Erythroblast (primary cell): ENCODE measurements around the gene MED16.

Experiments used
- GATA1 ChIP-seq: IDR thresholded peaks from 2 replicates; pipeline ENCODE4 v1.6.1; 2011; ENCODE audit warnings: low read depth, mild to moderate bottlenecking, control low read depth, low read length, moderate library complexity
- POLR2A ChIP-seq: IDR thresholded peaks from 2 replicates; pipeline ENCODE4 v1.6.1; 2011; ENCODE audit warnings: mild to moderate bottlenecking, low read length

DNA sequence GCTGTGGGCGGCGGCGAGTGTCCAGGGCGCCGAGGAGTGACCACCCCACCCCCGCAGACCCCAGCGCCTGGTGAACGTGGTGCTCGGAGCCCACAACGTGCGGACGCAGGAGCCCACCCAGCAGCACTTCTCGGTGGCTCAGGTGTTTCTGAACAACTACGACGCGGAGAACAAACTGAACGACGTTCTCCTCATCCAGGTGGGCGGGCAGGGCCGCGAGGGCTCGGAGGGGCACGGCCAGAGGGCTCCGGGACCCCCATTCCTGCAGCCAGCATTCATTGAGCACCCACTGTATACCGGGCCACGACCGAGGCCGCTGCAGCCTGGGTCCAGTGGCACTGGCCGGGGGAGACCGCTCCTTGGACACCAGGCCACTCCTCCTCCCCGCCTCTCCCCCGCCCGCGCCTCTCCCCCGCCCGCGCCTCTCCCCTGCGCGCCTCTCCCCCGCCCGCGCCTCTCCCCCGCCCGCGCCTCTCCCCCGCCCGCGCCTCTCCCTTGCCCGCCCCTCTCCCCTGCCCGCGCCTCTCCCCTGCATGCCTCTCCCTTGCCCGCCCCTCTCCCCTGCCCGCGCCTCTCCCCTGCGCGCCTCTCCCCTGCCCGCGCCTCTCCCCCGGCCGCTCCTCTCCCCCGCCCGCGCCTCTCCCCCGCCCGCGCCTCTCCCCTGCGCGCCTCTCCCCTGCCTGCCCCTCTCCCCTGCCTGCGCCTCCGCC is 49.0 kb downstream of the MED16 start:
- TF ChIP-seq POLR2A, result no peak
- TF ChIP-seq GATA1, result no peak
